ENCODE data around the gene LRTM2. TPM values are rescaled to one million over a fixed set of nuclear protein-coding genes. Genes with fewer than 3 reads are reported as not detected.

Gene LRTM2
- polyA plus RNA-seq, 1 donor (not counting 4 experiments of a cell fraction or from before 2014, with no cell fraction given) = not detected

GRCh38 chr12:1829306-1829900 is 9.0 kb downstream of the LRTM2 start:
- Histone ChIP-seq H2AFZ (ENCODE audit: control insufficient read depth, low read length) (no peak overlapping the region), H3K9me1 (ENCODE audit: control insufficient read depth, extremely low read depth, insufficient read depth, low read length) (no peaks in the 10 kb centered on the region), H3K79me2 (ENCODE audit: control insufficient read depth, insufficient read depth, low read length) (no peaks in the 10 kb centered on the region), H3K9me3 (ENCODE audit: control insufficient read depth, low read depth, low read length) (no peaks in the 10 kb centered on the region), H3K27me3 (ENCODE audit: control insufficient read depth, extremely low read depth, insufficient read depth, low read length) (peaks cover 34% of the 10 kb centered on the region), H3K4me2 (ENCODE audit: control insufficient read depth, extremely low read depth, insufficient read depth, low read depth, low read length) (no peak overlapping the region), H3K27ac (ENCODE audit: control insufficient read depth, insufficient read depth, low read length) (no peak overlapping the region), H3K4me1 (ENCODE audit: control insufficient read depth, extremely low read depth, insufficient read depth, low read length) (no peaks in the 10 kb centered on the region), H3K4me3 (ENCODE audit: control insufficient read depth in 2 of 3, extremely low read depth in 1 of 3, insufficient read depth in 2 of 3, low read depth in 1 of 3, low read length in 3 of 3) (no peak overlapping the region), H3K9ac (ENCODE audit: control insufficient read depth, extremely low read depth, insufficient read depth, low read length) (no peak overlapping the region), H3K36me3 (ENCODE audit: control insufficient read depth in 2 of 2, extremely low read depth in 1 of 2, insufficient read depth in 2 of 2, low read length in 2 of 2) (no peaks in the 10 kb centered on the region), H4K20me1 (ENCODE audit: control insufficient read depth, extremely low read depth, insufficient read depth, low read length) (no peaks in the 10 kb centered on the region)
- no peak for DNase-seq (ENCODE audit: low read depth, low spot score)
- dilution Hi-C loops (cut with MboI; ENCODE audit: extremely low pct_ligation_motif_present, low sequenced_read_pairs) = no loop called here
- TF ChIP-seq, protein P1, sequence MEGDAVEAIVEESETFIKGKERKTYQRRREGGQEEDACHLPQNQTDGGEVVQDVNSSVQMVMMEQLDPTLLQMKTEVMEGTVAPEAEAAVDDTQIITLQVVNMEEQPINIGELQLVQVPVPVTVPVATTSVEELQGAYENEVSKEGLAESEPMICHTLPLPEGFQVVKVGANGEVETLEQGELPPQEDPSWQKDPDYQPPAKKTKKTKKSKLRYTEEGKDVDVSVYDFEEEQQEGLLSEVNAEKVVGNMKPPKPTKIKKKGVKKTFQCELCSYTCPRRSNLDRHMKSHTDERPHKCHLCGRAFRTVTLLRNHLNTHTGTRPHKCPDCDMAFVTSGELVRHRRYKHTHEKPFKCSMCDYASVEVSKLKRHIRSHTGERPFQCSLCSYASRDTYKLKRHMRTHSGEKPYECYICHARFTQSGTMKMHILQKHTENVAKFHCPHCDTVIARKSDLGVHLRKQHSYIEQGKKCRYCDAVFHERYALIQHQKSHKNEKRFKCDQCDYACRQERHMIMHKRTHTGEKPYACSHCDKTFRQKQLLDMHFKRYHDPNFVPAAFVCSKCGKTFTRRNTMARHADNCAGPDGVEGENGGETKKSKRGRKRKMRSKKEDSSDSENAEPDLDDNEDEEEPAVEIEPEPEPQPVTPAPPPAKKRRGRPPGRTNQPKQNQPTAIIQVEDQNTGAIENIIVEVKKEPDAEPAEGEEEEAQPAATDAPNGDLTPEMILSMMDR (optimal IDR thresholded peaks at IDR 0.05 in 1 of 3, IDR thresholded peaks at IDR 0.05 in 1 of 3, conservative IDR thresholded peaks at IDR 0.05 in 1 of 3; ENCODE audit: extremely low read depth in 1 of 3, insufficient read depth in 2 of 3, low read length in 3 of 3) = no peak
- no peak for TF ChIP-seq EZH2 (IDR thresholded peaks at IDR 0.05; ENCODE audit: low read length)
- FAIRE-seq = no peak

DNA sequence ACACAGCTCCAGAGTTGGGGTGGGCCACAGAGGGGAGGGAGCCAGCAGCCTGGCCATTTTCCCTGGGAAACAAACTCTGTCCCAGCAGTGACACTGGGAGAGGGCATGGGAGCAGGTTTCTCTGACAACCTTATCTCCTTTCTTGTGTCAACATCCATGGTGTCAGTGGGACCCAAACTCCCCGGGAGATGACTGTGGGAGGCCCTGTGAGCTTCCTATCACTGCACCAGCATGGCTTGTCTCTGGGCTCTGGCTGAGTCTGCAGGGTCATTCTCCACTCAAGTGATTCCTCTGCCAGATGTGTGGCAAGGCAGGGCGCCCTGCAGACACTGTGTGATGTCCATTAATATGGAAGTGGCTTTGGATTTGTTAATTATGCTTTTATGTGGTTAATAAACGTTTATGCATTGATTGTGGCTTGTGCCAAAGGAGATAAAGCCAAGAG is 10.1 kb downstream of the LRTM2 start:
- Histone ChIP-seq H3K36me3 (ENCODE audit: control insufficient read depth in 2 of 2, extremely low read depth in 1 of 2, insufficient read depth in 2 of 2, low read length in 2 of 2) (no peaks in the 10 kb centered on the region), H3K4me3 (ENCODE audit: control insufficient read depth in 2 of 3, extremely low read depth in 1 of 3, insufficient read depth in 2 of 3, low read depth in 1 of 3, low read length in 3 of 3) (no peak overlapping the region), H3K9ac (ENCODE audit: control insufficient read depth, extremely low read depth, insufficient read depth, low read length) (no peak overlapping the region), H4K20me1 (ENCODE audit: control insufficient read depth, extremely low read depth, insufficient read depth, low read length) (no peaks in the 10 kb centered on the region), H3K27me3 (ENCODE audit: control insufficient read depth, extremely low read depth, insufficient read depth, low read length) (peaks cover 28% of the 10 kb centered on the region), H3K79me2 (ENCODE audit: control insufficient read depth, insufficient read depth, low read length) (no peaks in the 10 kb centered on the region), H3K27ac (ENCODE audit: control insufficient read depth, insufficient read depth, low read length) (no peak overlapping the region), H3K9me1 (ENCODE audit: control insufficient read depth, extremely low read depth, insufficient read depth, low read length) (no peaks in the 10 kb centered on the region), H2AFZ (ENCODE audit: control insufficient read depth, low read length) (no peak overlapping the region), H3K4me2 (ENCODE audit: control insufficient read depth, extremely low read depth, insufficient read depth, low read depth, low read length) (no peak overlapping the region), H3K9me3 (ENCODE audit: control insufficient read depth, low read depth, low read length) (no peaks in the 10 kb centered on the region), H3K4me1 (ENCODE audit: control insufficient read depth, extremely low read depth, insufficient read depth, low read length) (no peaks in the 10 kb centered on the region)
- dilution Hi-C loops (cut with MboI; ENCODE audit: extremely low pct_ligation_motif_present, low sequenced_read_pairs) = no loop called here
- DNase-seq (ENCODE audit: low read depth, low spot score) (no peak), FAIRE-seq (no peak)
- TF ChIP-seq EZH2 (IDR thresholded peaks at IDR 0.05; ENCODE audit: low read length) = no peak
- TF ChIP-seq, protein P1 (optimal IDR thresholded peaks at IDR 0.05 in 1 of 3, IDR thresholded peaks at IDR 0.05 in 1 of 3, conservative IDR thresholded peaks at IDR 0.05 in 1 of 3; ENCODE audit: extremely low read depth in 1 of 3, insufficient read depth in 2 of 3, low read length in 3 of 3) = no peak
